ENCODE measurements around the gene MUSK. TPM values are rescaled to one million over a fixed set of nuclear protein-coding genes. Genes with fewer than 3 reads are reported as not detected.

The MUSK gene
- total and polyA plus RNA-seq, 2 of the 8 experiments (the other 6 are each of a cell fraction or from before 2014, with no cell fraction given) = not detected

DNA sequence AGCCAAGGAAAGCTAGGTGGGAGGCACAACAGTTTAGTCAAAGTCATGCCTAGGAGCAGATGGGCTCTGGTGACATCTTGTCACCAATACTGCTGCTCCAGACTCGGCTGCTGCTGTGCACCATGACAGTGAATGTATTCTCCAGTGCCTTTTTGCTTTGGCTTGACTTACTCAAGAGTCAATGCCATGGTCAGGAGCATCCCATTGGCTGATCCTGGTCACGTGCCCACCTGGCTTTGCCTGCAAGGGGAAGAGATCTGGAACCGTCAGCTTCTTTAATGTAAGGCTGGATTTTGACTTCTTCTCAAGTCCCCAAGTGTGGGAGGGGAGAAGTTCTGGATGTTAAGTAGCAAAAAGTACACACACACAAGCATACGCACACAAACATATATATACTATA lies 19.9 kb upstream of the MUSK start:
- no peaks in the 10 kb centered on the region for H3K23me2 ChIP-seq (ENCODE audit: low read depth, low read length)
- 70% methylated on average over 4 of the region's 4 CpGs; no CpG with 5 or more reads in 1 of the 2 experiments for WGBS, 2 experiments (ENCODE audit: extremely low coverage in 1 of 2, insufficient coverage in 1 of 2, insufficient read length in 1 of 2, insufficient replicate concordance in 2 of 2, low coverage in 1 of 2, low lambda C conversion rate in 2 of 2, missing lambda C conversion rate in 1 of 2)
- H3K4me2 ChIP-seq (ENCODE audit: insufficient read depth in 1 of 2, low read depth in 2 of 2, low read length in 2 of 2) = no peak overlapping the region
- H2BK20ac ChIP-seq (ENCODE audit: low read length) = no peak overlapping the region
- H3K23ac ChIP-seq (ENCODE audit: insufficient read length) = no peak overlapping the region
- H3K9ac ChIP-seq (replicated peaks in 1 of 4; ENCODE audit: extremely low read depth in 1 of 4, low read depth in 3 of 4, low read length in 3 of 4) = no peak overlapping the region
- DNase-seq (ENCODE audit: low read depth in 1 of 2, low spot score in 2 of 2) = no peak
- H4K20me1 ChIP-seq (replicated peaks in 1 of 2; ENCODE audit: control insufficient read depth in 1 of 2, insufficient read depth in 2 of 2, low read length in 2 of 2) = no peaks in the 10 kb centered on the region
- H2AK5ac ChIP-seq (ENCODE audit: low read depth, low read length) = no peak overlapping the region
- H3K56ac ChIP-seq (replicated peaks; ENCODE audit: insufficient read length, low read depth, low read length) = no peak overlapping the region
- no peak overlapping the region for H3K27ac ChIP-seq (ENCODE audit: low read depth, low read length)
- H3K4me1 ChIP-seq (replicated peaks in 1 of 4; ENCODE audit: control insufficient read depth in 3 of 4, insufficient read depth in 4 of 4, low read length in 3 of 4) = no peaks in the 10 kb centered on the region
- no peak for FAIRE-seq
- no peak overlapping the region for H3K14ac ChIP-seq (ENCODE audit: insufficient read length)
- TF ChIP-seq SIX5 (IDR thresholded peaks at IDR 0.05; ENCODE audit: low read depth, low read length) (no peak), NANOG (IDR thresholded peaks at IDR 0.05; ENCODE audit: insufficient read depth, low read depth, low read length, poor library complexity, severe bottlenecking) (no peak)
- TF ChIP-seq, protein P1, sequence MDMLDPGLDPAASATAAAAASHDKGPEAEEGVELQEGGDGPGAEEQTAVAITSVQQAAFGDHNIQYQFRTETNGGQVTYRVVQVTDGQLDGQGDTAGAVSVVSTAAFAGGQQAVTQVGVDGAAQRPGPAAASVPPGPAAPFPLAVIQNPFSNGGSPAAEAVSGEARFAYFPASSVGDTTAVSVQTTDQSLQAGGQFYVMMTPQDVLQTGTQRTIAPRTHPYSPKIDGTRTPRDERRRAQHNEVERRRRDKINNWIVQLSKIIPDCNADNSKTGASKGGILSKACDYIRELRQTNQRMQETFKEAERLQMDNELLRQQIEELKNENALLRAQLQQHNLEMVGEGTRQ (IDR thresholded peaks at IDR 0.05; ENCODE audit: low read length) = peak; percentile 31; the same call in 1 of the 2 replicates
- H3K18ac ChIP-seq (ENCODE audit: extremely low read depth, low read length) = no peak overlapping the region
- no peak overlapping the region for H3K4ac ChIP-seq (replicated peaks; ENCODE audit: insufficient read length, low read depth, low read length)
- no peaks in the 10 kb centered on the region for H3K79me1 ChIP-seq (ENCODE audit: low read depth, low read length)
- no peak overlapping the region for H3K4me3 ChIP-seq (ENCODE audit: extremely low read depth in 1 of 4, insufficient read depth in 2 of 4, low read depth in 3 of 4, low read length in 4 of 4)
- no peaks in the 10 kb centered on the region for H3K9me3 ChIP-seq (ENCODE audit: insufficient read depth in 2 of 2, low read depth in 1 of 2, low read length in 1 of 2)
- no peak overlapping the region for H2BK120ac ChIP-seq (replicated peaks; ENCODE audit: low read depth, low read length)
- POLR2A ChIA-PET (ENCODE audit: partially characterized antibody) = no interaction called here
- no peak overlapping the region for H2AFZ ChIP-seq (ENCODE audit: low read length)
- H3K36me3 ChIP-seq (ENCODE audit: control insufficient read depth in 2 of 4, insufficient read depth in 4 of 4, low read length in 3 of 4) = no peaks in the 10 kb centered on the region
- no peak overlapping the region for H2BK15ac ChIP-seq (ENCODE audit: low read length)
- no peak overlapping the region for H2BK12ac ChIP-seq (ENCODE audit: low read depth, low read length)
- H3K79me2 ChIP-seq (ENCODE audit: control insufficient read depth in 1 of 2, insufficient read depth in 2 of 2, low read length in 2 of 2) = no peaks in the 10 kb centered on the region
- H3K27me3 ChIP-seq (replicated peaks in 1 of 4; ENCODE audit: control insufficient read depth in 3 of 4, extremely low read depth in 1 of 4, insufficient read depth in 3 of 4, low read length in 3 of 4) = no peaks in the 10 kb centered on the region
- no peak overlapping the region for H2BK5ac ChIP-seq (ENCODE audit: low read depth, low read length)
- H4K8ac ChIP-seq (ENCODE audit: extremely low read depth, insufficient read depth, low read length) = no peak overlapping the region
- H4K5ac ChIP-seq (ENCODE audit: insufficient read length, low read depth, low read length) = no peak overlapping the region
- CTCF ChIA-PET (ENCODE audit: partially characterized antibody) = no interaction called here
- H4K91ac ChIP-seq (replicated peaks; ENCODE audit: insufficient read length, low read length) = no peak overlapping the region
